ENCODE data around the gene FOXD1. TPM values are rescaled to one million over a fixed set of nuclear protein-coding genes. Genes with fewer than 3 reads are reported as not detected.

FOXD1 gene
- total and polyA plus RNA-seq, 2 of the 8 experiments (the other 6 are each of a cell fraction or from before 2014, with no cell fraction given): 0.11 to 1.1 TPM

- Histone ChIP-seq H2BK15ac (ENCODE audit: low read length) (no peak overlapping the region), H3K23ac (ENCODE audit: insufficient read length) (no peak overlapping the region), H2AFZ (ENCODE audit: low read length) (no peak overlapping the region), H3K4me2 (ENCODE audit: insufficient read depth in 1 of 2, low read depth in 2 of 2, low read length in 2 of 2) (peak overlapping the region; percentile 43 to 94), H2BK5ac (ENCODE audit: low read depth, low read length) (no peak overlapping the region), H2AK5ac (ENCODE audit: low read depth, low read length) (no peak overlapping the region), H3K79me1 (ENCODE audit: low read depth, low read length) (no peaks in the 10 kb centered on the region), H2BK12ac (ENCODE audit: low read depth, low read length) (no peak overlapping the region), H3K18ac (ENCODE audit: extremely low read depth, low read length) (no peak overlapping the region), H3K27me3 (replicated peaks in 1 of 4; ENCODE audit: control insufficient read depth in 3 of 4, extremely low read depth in 1 of 4, insufficient read depth in 3 of 4, low read length in 3 of 4) (peaks cover 79 to 100% (median 89%) of the 10 kb centered on the region in 4 experiments), H3K23me2 (ENCODE audit: low read depth, low read length) (peaks cover 6% of the 10 kb centered on the region; the same call in 1 of the 2 replicates), H3K27ac (ENCODE audit: low read depth, low read length) (no peak overlapping the region), H3K56ac (replicated peaks; ENCODE audit: insufficient read length, low read depth, low read length) (no peak overlapping the region), H3K4ac (replicated peaks; ENCODE audit: insufficient read length, low read depth, low read length) (no peak overlapping the region), H3K36me3 (ENCODE audit: control insufficient read depth in 2 of 4, insufficient read depth in 4 of 4, low read length in 3 of 4) (no peaks in the 10 kb centered on the region; a peak in 1 of 8 replicates), H4K91ac (replicated peaks; ENCODE audit: insufficient read length, low read length) (no peak overlapping the region), H2BK20ac (ENCODE audit: low read length) (no peak overlapping the region), H4K20me1 (replicated peaks in 1 of 2; ENCODE audit: control insufficient read depth in 1 of 2, insufficient read depth in 2 of 2, low read length in 2 of 2) (peaks cover 5 to 10% of the 10 kb centered on the region in 2 experiments), H3K9ac (replicated peaks in 1 of 4; ENCODE audit: extremely low read depth in 1 of 4, low read depth in 3 of 4, low read length in 3 of 4) (no peak overlapping the region), H3K9me3 (ENCODE audit: insufficient read depth in 2 of 2, low read depth in 1 of 2, low read length in 1 of 2) (peaks cover 0 to 2% of the 10 kb centered on the region in 2 experiments; a peak in 1 of 4 replicates), H2BK120ac (replicated peaks; ENCODE audit: low read depth, low read length) (no peak overlapping the region), H3K14ac (ENCODE audit: insufficient read length) (no peak overlapping the region), H3K4me3 (ENCODE audit: extremely low read depth in 1 of 4, insufficient read depth in 2 of 4, low read depth in 3 of 4, low read length in 4 of 4) (peak overlapping the region; percentile 6 to 58 (median 38); a peak in 5 of 8 replicates), H3K4me1 (replicated peaks in 1 of 4; ENCODE audit: control insufficient read depth in 3 of 4, insufficient read depth in 4 of 4, low read length in 3 of 4) (peaks cover 0 to 4% (median 4%) of the 10 kb centered on the region in 4 experiments; a peak in 5 of 7 replicates), H4K5ac (ENCODE audit: insufficient read length, low read depth, low read length) (no peak overlapping the region), H4K8ac (ENCODE audit: extremely low read depth, insufficient read depth, low read length) (no peak overlapping the region), H3K79me2 (ENCODE audit: control insufficient read depth in 1 of 2, insufficient read depth in 2 of 2, low read length in 2 of 2) (no peaks in the 10 kb centered on the region)
- FAIRE-seq: peak; percentile 57
- DNase-seq (ENCODE audit: low read depth in 1 of 2, low spot score in 2 of 2): no peak
- CTCF ChIA-PET (ENCODE audit: partially characterized antibody): interaction anchor here (0.8 to 1.6 kb wide), 7 partner anchors 13 to 140 kb away, joined by 3 to 5 read pairs (median 3); no protein-coding TSS in a partner anchor
- POLR2A ChIA-PET (ENCODE audit: partially characterized antibody): interaction anchor here (1.3 kb wide), 1 partner anchor 11 kb away, joined by 3 read pairs; the partner anchor contains the start of gene FOXD1
- 6% methylated on average over 18 of the region's 18 CpGs; no CpG with 5 or more reads in 1 of the 2 experiments for WGBS, 2 experiments (ENCODE audit: extremely low coverage in 1 of 2, insufficient coverage in 1 of 2, insufficient read length in 1 of 2, insufficient replicate concordance in 2 of 2, low coverage in 1 of 2, low lambda C conversion rate in 2 of 2, missing lambda C conversion rate in 1 of 2)
- TF ChIP-seq RNF2 (IDR thresholded peaks at IDR 0.05; ENCODE audit: borderline replicate concordance, low read depth, low read length, missing control alignments, poor library complexity, severe bottlenecking): peak; percentile 77
- no peak for TF ChIP-seq CREB1 (IDR thresholded peaks at IDR 0.05)
- TF ChIP-seq RXRA (IDR thresholded peaks at IDR 0.05; ENCODE audit: insufficient read depth, low read depth, low read length): no peak
- TF ChIP-seq ASH2L (IDR thresholded peaks at IDR 0.05; ENCODE audit: low read length): peak; percentile 40
- no peak for TF ChIP-seq MAX (IDR thresholded peaks at IDR 0.05)
- no peak for TF ChIP-seq RAD21 (IDR thresholded peaks at IDR 0.05 in 1 of 2, conservative IDR thresholded peaks at IDR 0.05 in 1 of 2; ENCODE audit: low read depth in 2 of 2, low read length in 2 of 2)
- no peak for TF ChIP-seq TBP (IDR thresholded peaks at IDR 0.05; ENCODE audit: low read depth, low read length)
Measured at GRCh38 chr5:73437777-73438644, 10.6 kb downstream of the FOXD1 start.

Data from H1 (cell line).